Mesothelial cell of epicardium (in vitro differentiated cells): Measurements from ENCODE around the gene SMTN. TPM values are rescaled to one million over a fixed set of nuclear protein-coding genes. Genes with fewer than 3 reads are reported as not detected.

Source experiments
- DNase-seq, 2 experiments: peaks; one replicate each; pipeline ENCODE4 v3.0.0; 2021; ENCODE audit warnings: low spot score in 2 of 2; ENCODE audit not compliant: unreplicated experiment in 2 of 2
- H3K27ac Mint-ChIP-seq: 2 replicates; pipeline ENCODE4 v1.8.0; 2021; ENCODE audit warnings: mixed read lengths
- H3K27me3 Mint-ChIP-seq: 2 replicates; pipeline ENCODE4 v1.8.0; 2021; ENCODE audit warnings: low read depth, mixed read lengths
- H3K36me3 Mint-ChIP-seq: 2 replicates; pipeline ENCODE4 v1.8.0; 2021; ENCODE audit warnings: mixed read lengths
- H3K4me1 Mint-ChIP-seq: 2 replicates; pipeline ENCODE4 v1.8.0; 2021; ENCODE audit warnings: mixed read lengths
- H3K4me3 Mint-ChIP-seq: 2 replicates; pipeline ENCODE4 v1.8.0; 2021; ENCODE audit warnings: mild to moderate bottlenecking, moderate library complexity, mixed read lengths
- H3K9me3 Mint-ChIP-seq: 2 replicates; pipeline ENCODE4 v1.8.0; 2021; ENCODE audit warnings: mixed read lengths
- total RNA-seq: library from RNA; stranded (reverse); gene quantifications from 3 replicates; pipeline ENCODE4 v1.2.1, GENCODE V29; 2021
- TF ChIP-seq, protein P1 (sequence below): fragments of 200-600 bp; sonication (generic); IDR thresholded peaks from one replicate; pipeline ENCODE4 v1.5.0; 2021; ENCODE audit warnings: antibody characterized with exemption; ENCODE audit not compliant: unreplicated experiment

The SMTN gene
- total RNA-seq, 1 donor from 2014 or later: 67.0 TPM

GRCh38 chr22:31140746-31141145, 59.6 kb downstream of the SMTN start:
- no peak for DNase-seq
- TF ChIP-seq, protein P1, sequence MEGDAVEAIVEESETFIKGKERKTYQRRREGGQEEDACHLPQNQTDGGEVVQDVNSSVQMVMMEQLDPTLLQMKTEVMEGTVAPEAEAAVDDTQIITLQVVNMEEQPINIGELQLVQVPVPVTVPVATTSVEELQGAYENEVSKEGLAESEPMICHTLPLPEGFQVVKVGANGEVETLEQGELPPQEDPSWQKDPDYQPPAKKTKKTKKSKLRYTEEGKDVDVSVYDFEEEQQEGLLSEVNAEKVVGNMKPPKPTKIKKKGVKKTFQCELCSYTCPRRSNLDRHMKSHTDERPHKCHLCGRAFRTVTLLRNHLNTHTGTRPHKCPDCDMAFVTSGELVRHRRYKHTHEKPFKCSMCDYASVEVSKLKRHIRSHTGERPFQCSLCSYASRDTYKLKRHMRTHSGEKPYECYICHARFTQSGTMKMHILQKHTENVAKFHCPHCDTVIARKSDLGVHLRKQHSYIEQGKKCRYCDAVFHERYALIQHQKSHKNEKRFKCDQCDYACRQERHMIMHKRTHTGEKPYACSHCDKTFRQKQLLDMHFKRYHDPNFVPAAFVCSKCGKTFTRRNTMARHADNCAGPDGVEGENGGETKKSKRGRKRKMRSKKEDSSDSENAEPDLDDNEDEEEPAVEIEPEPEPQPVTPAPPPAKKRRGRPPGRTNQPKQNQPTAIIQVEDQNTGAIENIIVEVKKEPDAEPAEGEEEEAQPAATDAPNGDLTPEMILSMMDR: no peak
- H3K27me3 Mint-ChIP-seq: peaks cover 25% of the 10 kb centered on the region
- no peak overlapping the region for H3K27ac Mint-ChIP-seq
- H3K36me3 Mint-ChIP-seq: no peaks in the 10 kb centered on the region
- no peaks in the 10 kb centered on the region for H3K4me1 Mint-ChIP-seq
- no peak overlapping the region for H3K4me3 Mint-ChIP-seq
- H3K9me3 Mint-ChIP-seq: peaks cover 5% of the 10 kb centered on the region

DNA sequence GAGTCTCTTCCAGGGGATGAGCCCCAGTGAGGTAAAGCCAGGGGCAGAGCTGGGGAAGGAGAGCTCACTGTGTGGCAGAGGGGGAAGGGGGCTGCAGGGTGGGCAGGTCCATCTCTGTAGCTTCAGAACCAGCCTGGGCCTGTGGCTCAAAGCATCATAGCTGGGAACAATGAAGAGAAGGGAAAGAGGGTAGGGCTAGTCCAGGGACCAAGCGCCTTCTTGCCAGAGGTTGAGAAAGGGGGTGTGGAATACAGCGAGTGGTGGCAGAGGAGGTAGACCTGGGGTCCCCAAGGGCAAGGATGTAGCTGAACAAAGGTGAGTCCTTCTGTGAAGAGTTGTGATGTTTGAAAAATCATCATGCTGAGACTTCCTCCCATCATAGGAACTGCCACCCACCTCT, 60.4 kb downstream of the SMTN start:
- Mint-ChIP-seq H3K27ac (no peak overlapping the region), H3K27me3 (peaks cover 25% of the 10 kb centered on the region), H3K4me1 (no peaks in the 10 kb centered on the region), H3K4me3 (no peak overlapping the region), H3K36me3 (peaks cover 2% of the 10 kb centered on the region), H3K9me3 (peaks cover 5% of the 10 kb centered on the region)
- DNase-seq: no peak
- TF ChIP-seq, protein P1: no peak

DNA sequence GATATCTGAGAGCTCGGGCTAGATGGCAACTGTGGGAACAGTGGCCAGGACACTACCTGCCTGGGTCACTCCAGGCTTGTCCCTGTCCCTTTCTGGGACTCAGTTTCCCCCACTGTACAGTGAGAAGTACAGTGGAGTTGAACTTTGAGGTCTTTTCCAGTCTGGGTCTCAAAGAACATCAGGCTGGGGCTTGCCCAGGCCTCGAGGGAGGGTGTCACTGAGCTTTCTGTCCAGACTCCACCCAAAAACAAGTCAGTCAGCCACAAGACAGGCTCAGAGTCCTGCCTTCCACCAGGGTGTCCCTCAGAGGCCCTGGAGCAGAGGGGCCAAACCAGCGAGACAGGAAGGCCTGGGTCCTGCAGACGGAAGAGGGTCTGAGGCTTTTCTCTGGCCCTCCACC, 61.2 kb downstream of the SMTN start:
- Mint-ChIP-seq H3K9me3 (peaks cover 9% of the 10 kb centered on the region), H3K27ac (no peak overlapping the region), H3K27me3 (peaks cover 25% of the 10 kb centered on the region), H3K4me3 (no peak overlapping the region), H3K36me3 (peaks cover 5% of the 10 kb centered on the region), H3K4me1 (no peaks in the 10 kb centered on the region)
- no peak for DNase-seq
- TF ChIP-seq, protein P1: no peak

GRCh38 chr22:31143038-31143437, 61.9 kb downstream of the SMTN start:
- Mint-ChIP-seq H3K4me3 (no peak overlapping the region), H3K27ac (no peak overlapping the region), H3K27me3 (peaks cover 25% of the 10 kb centered on the region), H3K36me3 (peaks cover 5% of the 10 kb centered on the region), H3K4me1 (no peaks in the 10 kb centered on the region), H3K9me3 (peaks cover 13% of the 10 kb centered on the region)
- DNase-seq: no peak
- TF ChIP-seq, protein P1: no peak

GRCh38 chr22:31143537-31143936, 62.4 kb downstream of the SMTN start:
- peaks cover 5% of the 10 kb centered on the region for H3K36me3 Mint-ChIP-seq
- no peak for DNase-seq

More at GRCh38 chr22:31143537-31143936, 62.4 kb downstream of the SMTN start:
- H3K4me1 Mint-ChIP-seq: peaks cover 2% of the 10 kb centered on the region
- peaks cover 23% of the 10 kb centered on the region for H3K27me3 Mint-ChIP-seq
- TF ChIP-seq, protein P1: no peak
- no peak overlapping the region for H3K27ac Mint-ChIP-seq
- H3K4me3 Mint-ChIP-seq: no peak overlapping the region
- peaks cover 13% of the 10 kb centered on the region for H3K9me3 Mint-ChIP-seq
